Mesenchymal stem cell (in vitro differentiated cells and primary cell): ENCODE data around the gene TTLL1.
A peak's percentile ranks its signal among the peaks of the same experiment; 100 is the strongest.

Experiments
- DNase-seq: peaks from one replicate; pipeline ENCODE4 v3.0.0-alpha.2; 2013
- H2AFZ ChIP-seq: one replicate; pipeline ENCODE4 v1.6.1; 2013; ENCODE audit warnings: low read depth, mild to moderate bottlenecking, control low read depth, inconsistent platforms, low read length, moderate library complexity
- H2AK5ac ChIP-seq: 2 replicates; pipeline ENCODE4 v1.6.1; 2013; ENCODE audit warnings: low read length, moderate library complexity, mild to moderate bottlenecking, inconsistent platforms; ENCODE audit not compliant: severe bottlenecking
- H2BK120ac ChIP-seq: one replicate; pipeline ENCODE4 v1.6.1; 2013; ENCODE audit warnings: low read depth, mild to moderate bottlenecking, inconsistent platforms, low read length, moderate library complexity
- H2BK12ac ChIP-seq, 2 experiments: one replicate each; pipeline ENCODE4 v1.6.1; 2013; ENCODE audit warnings: inconsistent platforms in 2 of 2, low read length in 2 of 2, mild to moderate bottlenecking in 2 of 2, moderate library complexity in 2 of 2, control low read depth in 1 of 2
- H2BK15ac ChIP-seq: one replicate; pipeline ENCODE4 v1.6.1; 2013; ENCODE audit warnings: mild to moderate bottlenecking, low read depth, inconsistent platforms; ENCODE audit not compliant: poor library complexity, severe bottlenecking
- H2BK5ac ChIP-seq: 2 replicates; pipeline ENCODE4 v1.6.1; 2013; ENCODE audit warnings: low read depth, mild to moderate bottlenecking, low read length, control low read depth, inconsistent platforms; ENCODE audit not compliant: poor library complexity, severe bottlenecking
- H3K14ac ChIP-seq, 2 experiments: one replicate each; pipeline ENCODE4 v1.6.1; 2013; ENCODE audit warnings: inconsistent platforms in 2 of 2, low read length in 2 of 2, control low read depth in 1 of 2, mild to moderate bottlenecking in 1 of 2, moderate library complexity in 1 of 2
- H3K18ac ChIP-seq, 2 experiments: one replicate each; pipeline ENCODE4 v1.6.1; 2013; ENCODE audit warnings: inconsistent platforms in 2 of 2, low read length in 2 of 2, control low read depth in 1 of 2, low read depth in 1 of 2, mild to moderate bottlenecking in 1 of 2
- H3K23ac ChIP-seq, 2 experiments: one replicate each; pipeline ENCODE4 v1.6.1; 2013; ENCODE audit warnings: inconsistent platforms in 2 of 2, low read length in 2 of 2, mild to moderate bottlenecking in 2 of 2, moderate library complexity in 2 of 2, control low read depth in 1 of 2
- H3K27ac ChIP-seq: 2 replicates; pipeline ENCODE4 v1.5.1; 2013; ENCODE audit warnings: mild to moderate bottlenecking, moderate library complexity, low read length, control low read depth, inconsistent platforms; ENCODE audit not compliant: poor library complexity, severe bottlenecking
- H3K27me3 ChIP-seq, 2 experiments: 2 replicates each; pipeline versions ENCODE4 v1.6.1 to v1.7.0; 2013; ENCODE audit warnings: low read length in 2 of 2, mild to moderate bottlenecking in 2 of 2, moderate library complexity in 2 of 2, control low read depth in 1 of 2, inconsistent platforms in 1 of 2; ENCODE audit not compliant: control insufficient read depth in 1 of 2, insufficient read depth in 1 of 2
- H3K36me3 ChIP-seq, 2 experiments: 2 replicates each; pipeline versions ENCODE4 v1.6.1 to v1.7.0; 2013; ENCODE audit warnings: low read length in 2 of 2, control low read depth in 1 of 2, inconsistent platforms in 1 of 2, low read depth in 1 of 2, mild to moderate bottlenecking in 1 of 2; ENCODE audit not compliant: insufficient read depth in 2 of 2, control insufficient read depth in 1 of 2
- H3K4ac ChIP-seq, 2 experiments: one replicate each; pipeline ENCODE4 v1.6.1; 2013; ENCODE audit warnings: inconsistent platforms in 2 of 2, low read length in 2 of 2, mild to moderate bottlenecking in 2 of 2, moderate library complexity in 2 of 2, control low read depth in 1 of 2, low read depth in 1 of 2
- H3K4me1 ChIP-seq: 2 replicates; pipeline ENCODE4 v1.6.1; 2013; ENCODE audit warnings: low read depth, low read length, control low read depth; ENCODE audit not compliant: control insufficient read depth, insufficient read depth
- H3K4me2 ChIP-seq: 2 replicates; pipeline ENCODE4 v1.6.1; 2013; ENCODE audit warnings: low read length, mild to moderate bottlenecking, inconsistent platforms; ENCODE audit not compliant: poor library complexity, severe bottlenecking
- H3K4me3 ChIP-seq, 2 experiments: 2 replicates each; pipeline versions ENCODE4 v1.5.1 to v1.7.0; 2013; ENCODE audit warnings: low read length in 2 of 2, mild to moderate bottlenecking in 2 of 2, control low read depth in 1 of 2, low read depth in 1 of 2; ENCODE audit not compliant: insufficient read depth in 1 of 2
- H3K79me1 ChIP-seq: replicated peaks from 2 replicates; pipeline ENCODE4 v1.6.1; 2013; ENCODE audit warnings: mild to moderate bottlenecking, control low read depth, low read length, inconsistent platforms; ENCODE audit not compliant: poor library complexity, severe bottlenecking
- H3K9ac ChIP-seq: 2 replicates; pipeline ENCODE4 v1.7.0; 2013; ENCODE audit warnings: mild to moderate bottlenecking, low read length, moderate library complexity
- H3K9me3 ChIP-seq: 2 replicates; pipeline ENCODE4 v1.7.0; 2013; ENCODE audit warnings: mild to moderate bottlenecking, low read length; ENCODE audit not compliant: control insufficient read depth
- H4K8ac ChIP-seq: one replicate; pipeline ENCODE4 v1.6.1; 2013; ENCODE audit warnings: inconsistent platforms, mild to moderate bottlenecking, low read length, moderate library complexity
- H4K91ac ChIP-seq: one replicate; pipeline ENCODE4 v1.6.1; 2013; ENCODE audit warnings: mild to moderate bottlenecking, low read length, inconsistent platforms
- WGBS: methylation state at CpG from one replicate; pipeline ENCODE4 v1.1.7; 2013; ENCODE audit warnings: mixed read lengths; 5-methylcytosine and 5-hydroxymethylcytosine counted together

TTLL1 gene

GRCh38 chr22:43013355-43014315 is 75.6 kb downstream of the TTLL1 start:
- no peak overlapping the region for H2BK120ac ChIP-seq
- no peak overlapping the region for H2BK5ac ChIP-seq
- peak overlapping the region; percentile 7 for H4K8ac ChIP-seq
- no peak overlapping the region for H2BK15ac ChIP-seq
- no peak overlapping the region for H3K27ac ChIP-seq
- no peak overlapping the region for H2AFZ ChIP-seq
- H2AK5ac ChIP-seq = no peak overlapping the region
- H3K9me3 ChIP-seq = no peaks in the 10 kb centered on the region
- peak overlapping the region; percentile 74 for H3K4me2 ChIP-seq
- peak overlapping the region in 1 of 2 experiments; percentile 51 for H3K18ac ChIP-seq
- H4K91ac ChIP-seq = no peak overlapping the region
- H3K79me1 ChIP-seq = no peaks in the 10 kb centered on the region
- H3K23ac ChIP-seq = no peak overlapping the region
- peak; percentile 60 for DNase-seq
- H3K36me3 ChIP-seq = no peaks in the 10 kb centered on the region
- no peak overlapping the region for H3K4ac ChIP-seq
- H2BK12ac ChIP-seq = no peak overlapping the region
- H3K4me1 ChIP-seq = peaks cover 21% of the 10 kb centered on the region
- H3K14ac ChIP-seq = no peak overlapping the region
- H3K9ac ChIP-seq = peak overlapping the region; percentile 88
- peak overlapping the region; percentile 83 to 93 for H3K4me3 ChIP-seq
- WGBS = 29% methylated on average over 12 of the region's 16 CpGs
- no peaks in the 10 kb centered on the region for H3K27me3 ChIP-seq

- Histone ChIP-seq H4K91ac (no peak overlapping the region), H3K27ac (no peak overlapping the region), H3K27me3 (no peaks in the 10 kb centered on the region), H3K14ac (no peak overlapping the region), H3K4me2 (no peak overlapping the region), H2BK12ac (no peak overlapping the region), H2AFZ (no peak overlapping the region), H3K9ac (no peak overlapping the region), H2BK15ac (no peak overlapping the region), H4K8ac (no peak overlapping the region), H3K36me3 (no peaks in the 10 kb centered on the region), H2BK120ac (no peak overlapping the region), H3K23ac (no peak overlapping the region), H2AK5ac (no peak overlapping the region), H3K79me1 (no peaks in the 10 kb centered on the region), H2BK5ac (no peak overlapping the region), H3K4me1 (peaks cover 19% of the 10 kb centered on the region), H3K18ac (no peak overlapping the region), H3K9me3 (no peaks in the 10 kb centered on the region), H3K4ac (no peak overlapping the region), H3K4me3 (no peak overlapping the region)
- 88% methylated on average over 2 of the region's 6 CpGs for WGBS
- no peak for DNase-seq
Observed at GRCh38 chr22:43012390-43012789, 76.8 kb downstream of the TTLL1 start.

GRCh38 chr22:43011079-43011478 is 78.1 kb downstream of the TTLL1 start:
- 91% methylated on average over 7 of the region's 7 CpGs for WGBS

GRCh38 chr22:43009444-43009843 is 79.7 kb downstream of the TTLL1 start:
- Histone ChIP-seq H3K23ac (no peak overlapping the region), H3K36me3 (no peaks in the 10 kb centered on the region), H3K4me2 (no peak overlapping the region), H4K8ac (no peak overlapping the region), H2BK5ac (no peak overlapping the region), H3K4ac (no peak overlapping the region), H4K91ac (no peak overlapping the region), H3K4me3 (no peak overlapping the region), H2AFZ (no peak overlapping the region), H3K9me3 (no peaks in the 10 kb centered on the region), H3K4me1 (peaks cover 20% of the 10 kb centered on the region), H2BK15ac (no peak overlapping the region), H3K27me3 (no peaks in the 10 kb centered on the region), H3K18ac (no peak overlapping the region), H2AK5ac (no peak overlapping the region), H2BK12ac (no peak overlapping the region), H3K27ac (no peak overlapping the region), H3K14ac (no peak overlapping the region), H3K79me1 (no peaks in the 10 kb centered on the region), H3K9ac (no peak overlapping the region), H2BK120ac (no peak overlapping the region)
- 85% methylated on average over 2 of the region's 4 CpGs for WGBS
- DNase-seq = no peak

More at GRCh38 chr22:43011079-43011478, 78.1 kb downstream of the TTLL1 start:
- Histone ChIP-seq H2BK12ac (no peak overlapping the region), H3K27me3 (no peaks in the 10 kb centered on the region), H3K18ac (no peak overlapping the region), H2BK120ac (no peak overlapping the region), H2AFZ (no peak overlapping the region), H3K4me2 (no peak overlapping the region), H2BK5ac (no peak overlapping the region), H3K14ac (no peak overlapping the region), H3K4ac (peak overlapping the region in 1 of 2 experiments; percentile 24), H3K4me1 (peaks cover 19% of the 10 kb centered on the region), H3K27ac (no peak overlapping the region), H3K36me3 (no peaks in the 10 kb centered on the region), H3K79me1 (no peaks in the 10 kb centered on the region), H3K4me3 (no peak overlapping the region), H3K9me3 (no peaks in the 10 kb centered on the region), H3K23ac (no peak overlapping the region), H2AK5ac (no peak overlapping the region), H3K9ac (no peak overlapping the region), H2BK15ac (no peak overlapping the region), H4K91ac (no peak overlapping the region), H4K8ac (no peak overlapping the region)
- DNase-seq = no peak
